H1 (cell line): Measurements from ENCODE around the gene IL7R. TPM values are rescaled to one million over a fixed set of nuclear protein-coding genes. Genes with fewer than 3 reads are reported as not detected.

Experiments
- CTCF ChIA-PET: fragments of 300-600 bp; sonication (Branson Sonifier 250); formaldehyde crosslinking; loops from one replicate; lab custom pipeline; 2021; ENCODE audit not compliant: partially characterized antibody; lab: Charles Lee
- POLR2A ChIA-PET: fragments of 300-600 bp; sonication (Branson Sonifier 250); formaldehyde crosslinking; loops from one replicate; lab custom pipeline; 2021; ENCODE audit warnings: inconsistent platforms; ENCODE audit not compliant: partially characterized antibody; lab: Charles Lee
- DNase-seq, 2 experiments: peaks; one replicate each; pipeline versions ENCODE4 v3.0.0 to v3.0.0-alpha.2; 2010 to 2022; ENCODE audit warnings: low spot score in 2 of 2, low read depth in 1 of 2, mixed read lengths in 1 of 2
- FAIRE-seq: peaks from 2 replicates; lab custom pipeline; 2011; peaks lifted over from hg19 to GRCh38; lab: Jason Lieb, UNC
- H2AFZ ChIP-seq: 2 replicates; pipeline ENCODE4 v1.8.1; 2012; ENCODE audit warnings: low read length, inconsistent platforms
- H2AK5ac ChIP-seq: 2 replicates; pipeline ENCODE4 v1.6.1; 2013; ENCODE audit warnings: low read depth, low read length
- H2BK120ac ChIP-seq: replicated peaks from 2 replicates; pipeline ENCODE3; 2013; ENCODE audit warnings: low read depth, low read length, inconsistent platforms
- H2BK12ac ChIP-seq: 2 replicates; pipeline ENCODE4 v1.6.1; 2013; ENCODE audit warnings: low read depth, low read length
- H2BK15ac ChIP-seq: 2 replicates; pipeline ENCODE4 v1.6.1; 2013; ENCODE audit warnings: low read length
- H2BK20ac ChIP-seq: 2 replicates; pipeline ENCODE4 v1.6.1; 2013; ENCODE audit warnings: low read length
- H2BK5ac ChIP-seq: 2 replicates; pipeline ENCODE4 v1.6.1; 2013; ENCODE audit warnings: low read depth, low read length
- H3K14ac ChIP-seq: 2 replicates; pipeline ENCODE4 v1.6.1; 2013; ENCODE audit warnings: inconsistent platforms; ENCODE audit not compliant: insufficient read length
- H3K18ac ChIP-seq: 2 replicates; pipeline ENCODE4 v1.6.1; 2013; ENCODE audit warnings: low read length; ENCODE audit errors: extremely low read depth
- H3K23ac ChIP-seq: 2 replicates; pipeline ENCODE4 v1.6.1; 2013; ENCODE audit warnings: inconsistent platforms; ENCODE audit not compliant: insufficient read length
- H3K23me2 ChIP-seq: 2 replicates; pipeline ENCODE4 v1.6.1; 2013; ENCODE audit warnings: low read depth, low read length
- H3K27ac ChIP-seq: 2 replicates; pipeline ENCODE4 v1.6.1; 2011; ENCODE audit warnings: low read depth, low read length, inconsistent platforms
- H3K27me3 ChIP-seq, 4 experiments: replicated peaks in 1 of 4; 1 replicate in 1 of 4; 2 replicates in 3 of 4; pipeline versions ENCODE4 v1.6.1 to v1.8.1; 2011 to 2013; ENCODE audit warnings: low read length in 3 of 4, mild to moderate bottlenecking in 3 of 4, inconsistent platforms in 2 of 4, mixed read lengths in 2 of 4, moderate library complexity in 1 of 4; ENCODE audit not compliant: control insufficient read depth in 3 of 4, insufficient read depth in 3 of 4; ENCODE audit errors: extremely low read depth in 1 of 4
- H3K36me3 ChIP-seq, 4 experiments: 2 replicates each; pipeline versions ENCODE4 v1.6.1 to v1.8.1; 2011 to 2013; ENCODE audit warnings: mild to moderate bottlenecking in 4 of 4, low read length in 3 of 4, moderate library complexity in 2 of 4, control low read depth in 1 of 4, inconsistent platforms in 1 of 4; ENCODE audit not compliant: insufficient read depth in 4 of 4, control insufficient read depth in 2 of 4
- H3K4ac ChIP-seq: replicated peaks from 2 replicates; pipeline ENCODE3; 2013; ENCODE audit warnings: low read length, low read depth, mixed read lengths, inconsistent platforms; ENCODE audit not compliant: insufficient read length
- H3K4me1 ChIP-seq, 4 experiments: replicated peaks in 1 of 4; 1 replicate in 1 of 4; 2 replicates in 3 of 4; pipeline versions ENCODE4 v1.6.1 to v1.8.1; 2011 to 2013; ENCODE audit warnings: low read length in 3 of 4, inconsistent platforms in 2 of 4, mixed read lengths in 1 of 4; ENCODE audit not compliant: insufficient read depth in 4 of 4, control insufficient read depth in 3 of 4
- H3K4me2 ChIP-seq, 2 experiments: 2 replicates each; pipeline versions ENCODE4 v1.6.1 to v1.8.1; 2011 to 2013; ENCODE audit warnings: low read depth in 2 of 2, low read length in 2 of 2, control low read depth in 1 of 2, inconsistent platforms in 1 of 2, mild to moderate bottlenecking in 1 of 2; ENCODE audit not compliant: insufficient read depth in 1 of 2
- H3K4me3 ChIP-seq, 4 experiments: fragments of 200-600, 300-600 bp in 1 of 4; sonication (generic), shearing (Covaris generic), sonication (Bioruptor Twin) in 1 of 4; 2 replicates each; pipeline versions ENCODE4 v1.5.1 to v1.8.1; 2011 to 2016; ENCODE audit warnings: low read length in 4 of 4, low read depth in 3 of 4, control low read depth in 2 of 4, inconsistent platforms in 2 of 4, mild to moderate bottlenecking in 2 of 4, mixed read lengths in 1 of 4, moderate library complexity in 1 of 4; ENCODE audit not compliant: insufficient read depth in 2 of 4; ENCODE audit errors: extremely low read depth in 1 of 4
- H3K56ac ChIP-seq: replicated peaks from 2 replicates; pipeline ENCODE3; 2013; ENCODE audit warnings: low read depth, mild to moderate bottlenecking, mixed read lengths, low read length, inconsistent platforms; ENCODE audit not compliant: insufficient read length
- H3K79me1 ChIP-seq: 2 replicates; pipeline ENCODE4 v1.6.1; 2013; ENCODE audit warnings: low read depth, low read length, control low read depth
- H3K79me2 ChIP-seq, 2 experiments: 2 replicates each; pipeline versions ENCODE4 v1.6.1 to v1.8.1; 2012 to 2013; ENCODE audit warnings: low read length in 2 of 2, mild to moderate bottlenecking in 2 of 2, inconsistent platforms in 1 of 2; ENCODE audit not compliant: insufficient read depth in 2 of 2, control insufficient read depth in 1 of 2
- H3K9ac ChIP-seq, 4 experiments: replicated peaks in 1 of 4; 1 replicate in 1 of 4; 2 replicates in 3 of 4; pipeline versions ENCODE4 v1.6.1 to v1.8.1; 2011 to 2013; ENCODE audit warnings: low read depth in 3 of 4, low read length in 3 of 4, control low read depth in 2 of 4, mild to moderate bottlenecking in 2 of 4, moderate library complexity in 2 of 4, inconsistent platforms in 1 of 4; ENCODE audit errors: extremely low read depth in 1 of 4
- H3K9me3 ChIP-seq, 2 experiments: 2 replicates each; pipeline versions ENCODE4 v1.6.1 to v1.8.1; 2012 to 2013; ENCODE audit warnings: mild to moderate bottlenecking in 2 of 2, moderate library complexity in 2 of 2, control low read depth in 1 of 2, inconsistent platforms in 1 of 2, low read depth in 1 of 2, low read length in 1 of 2, mixed read lengths in 1 of 2; ENCODE audit not compliant: insufficient read depth in 2 of 2
- H4K20me1 ChIP-seq, 2 experiments: replicated peaks in 1 of 2; 2 replicates each; pipeline versions ENCODE3 to v1.8.1; 2011 to 2013; ENCODE audit warnings: inconsistent platforms in 2 of 2, low read length in 2 of 2, mild to moderate bottlenecking in 1 of 2; ENCODE audit not compliant: insufficient read depth in 2 of 2, control insufficient read depth in 1 of 2
- H4K5ac ChIP-seq: 2 replicates; pipeline ENCODE4 v1.6.1; 2013; ENCODE audit warnings: low read length, low read depth, mixed read lengths, inconsistent platforms; ENCODE audit not compliant: insufficient read length
- H4K8ac ChIP-seq: 2 replicates; pipeline ENCODE4 v1.8.0; 2013; ENCODE audit warnings: mild to moderate bottlenecking, moderate library complexity, low read length, inconsistent platforms; ENCODE audit not compliant: insufficient read depth; ENCODE audit errors: extremely low read depth
- H4K91ac ChIP-seq: replicated peaks from 2 replicates; pipeline ENCODE3; 2013; ENCODE audit warnings: low read length, mixed read lengths, inconsistent platforms; ENCODE audit not compliant: insufficient read length
- ASH2L ChIP-seq: fragments of 200-600, 300-600 bp; sonication (generic); IDR thresholded peaks from one replicate; pipeline ENCODE4 v1.7.1; 2017; ENCODE audit warnings: low read length
- BACH1 ChIP-seq: IDR thresholded peaks from 2 replicates; pipeline ENCODE4 v1.6.1; 2012; ENCODE audit warnings: low read length, improper control_type of control experiment
- FOSL1 ChIP-seq: IDR thresholded peaks from 2 replicates; pipeline ENCODE4 v1.6.1; 2011; ENCODE audit warnings: mild to moderate bottlenecking, low read depth, low read length, moderate library complexity; ENCODE audit not compliant: insufficient read depth
- JUN ChIP-seq: IDR thresholded peaks from 2 replicates; pipeline ENCODE4 v1.6.1; 2011; ENCODE audit warnings: low read depth, mild to moderate bottlenecking, improper control_type of control experiment, low read length
- JUND ChIP-seq: IDR thresholded peaks from 2 replicates; pipeline ENCODE4 v1.6.1; 2011; ENCODE audit warnings: mild to moderate bottlenecking, improper control_type of control experiment, low read length
- NANOG ChIP-seq: IDR thresholded peaks from 2 replicates; pipeline ENCODE4 v1.6.1; 2011; ENCODE audit warnings: low read length, low read depth, mild to moderate bottlenecking, inconsistent platforms; ENCODE audit not compliant: insufficient read depth, poor library complexity, severe bottlenecking
- RAD21 ChIP-seq, 2 experiments: IDR thresholded peaks in 1 of 2; conservative IDR thresholded peaks in 1 of 2; 2 replicates each; pipeline ENCODE4 v1.6.1; 2011; ENCODE audit warnings: low read depth in 2 of 2, low read length in 2 of 2, improper control_type of control experiment in 1 of 2, inconsistent platforms in 1 of 2, mild to moderate bottlenecking in 1 of 2, moderate library complexity in 1 of 2
- RFX5 ChIP-seq: IDR thresholded peaks from 2 replicates; pipeline ENCODE4 v1.6.1; 2011; ENCODE audit warnings: low read depth, low read length, improper control_type of control experiment, borderline replicate concordance
- RXRA ChIP-seq: IDR thresholded peaks from 2 replicates; pipeline ENCODE4 v1.6.1; 2011; ENCODE audit warnings: low read depth, mild to moderate bottlenecking, low read length, moderate library complexity; ENCODE audit not compliant: insufficient read depth
- SAP30 ChIP-seq: fragments of 300-600 bp; sonication (generic); IDR thresholded peaks from 2 replicates; pipeline ENCODE4 v1.7.1; 2012; ENCODE audit warnings: low read length, moderate library complexity, mild to moderate bottlenecking, inconsistent platforms; ENCODE audit not compliant: insufficient read depth, insufficient replicate concordance
- WGBS, 2 experiments: shearing (Covaris generic) in 1 of 2; methylation state at CpG; one replicate each; pipeline versions ENCODE4 v1.1.6 to v1.1.7; 2013 to 2015; ENCODE audit warnings: low lambda C conversion rate in 2 of 2, mixed read lengths in 2 of 2, inconsistent platforms in 1 of 2, low coverage in 1 of 2, missing lambda C conversion rate in 1 of 2; ENCODE audit not compliant: insufficient replicate concordance in 2 of 2, insufficient coverage in 1 of 2, insufficient read length in 1 of 2; ENCODE audit errors: extremely low coverage in 1 of 2, missing lambda C conversion rate in 1 of 2; 5-methylcytosine and 5-hydroxymethylcytosine counted together
- polyA plus RNA-seq, 7 experiments: library from polyadenylated mRNA; depleted of rRNA in 3 of 7; stranded (reverse) in 5 of 7; unstranded in 2 of 7; fragments of >200 nt in 5 of 7; fragments of 200-250 nt in 2 of 7; gene quantifications; 1 replicate in 5 of 7; 2 replicates in 1 of 7; 4 replicates in 1 of 7; pipeline versions ENCODE4 v1.2.1 to v1.2.3, GENCODE V29; 2011 to 2013; ENCODE audit warnings: missing spikeins in 2 of 7, mixed read lengths in 2 of 7
- total RNA-seq: library from RNA; stranded (reverse); fragmentation: NEBNext Ultra II Directional; extraction: Animal tissue kit (Norgen Biotek cat#: 25700); gene quantifications from 2 replicates; pipeline ENCODE4 v1.2.1, GENCODE V29; 2021

Gene IL7R
- total and polyA plus RNA-seq, 2 of the 8 experiments (the other 6 are each of a cell fraction or from before 2014, with no cell fraction given), result not detected

- Histone ChIP-seq H3K79me1 (no peaks in the 10 kb centered on the region), H3K23ac (no peak overlapping the region), H3K27me3 (no peaks in the 10 kb centered on the region), H3K9me3 (peaks cover 17 to 31% of the 10 kb centered on the region in 2 experiments), H3K27ac (no peak overlapping the region), H4K5ac (no peak overlapping the region), H3K18ac (no peak overlapping the region), H3K23me2 (no peaks in the 10 kb centered on the region), H2BK20ac (no peak overlapping the region), H3K4ac (no peak overlapping the region), H3K4me2 (no peak overlapping the region), H2AFZ (no peak overlapping the region), H3K56ac (no peak overlapping the region), H2BK120ac (no peak overlapping the region), H3K4me1 (no peaks in the 10 kb centered on the region), H2BK5ac (no peak overlapping the region)
- WGBS, 2 experiments, result 93% methylated on average over 6 of the region's 6 CpGs; no CpG with 5 or more reads in 1 of the 2 experiments
- DNase-seq, result no peak
- no peak for FAIRE-seq
- TF ChIP-seq RFX5 (no peak), BACH1 (no peak), JUN (no peak), SAP30 (no peak), JUND (no peak), RXRA (no peak), FOSL1 (no peak), ASH2L (no peak), NANOG (no peak), RAD21 (IDR thresholded peaks at IDR 0.05 in 1 of 2, conservative IDR thresholded peaks at IDR 0.05 in 1 of 2; ENCODE audit: low read depth in 2 of 2, low read length in 2 of 2) (no peak)
- TF ChIP-seq, all 59 proteins: peak for 0
- H3K4me3 ChIP-seq, result no peak overlapping the region
- no peak overlapping the region for H3K14ac ChIP-seq
- no peak overlapping the region for H2BK15ac ChIP-seq
- no peak overlapping the region for H2BK12ac ChIP-seq
- no peak overlapping the region for H2AK5ac ChIP-seq
- H4K91ac ChIP-seq, result no peak overlapping the region
- H3K79me2 ChIP-seq, result no peaks in the 10 kb centered on the region
- no peaks in the 10 kb centered on the region for H3K36me3 ChIP-seq
- H3K9ac ChIP-seq, result no peak overlapping the region
- no peaks in the 10 kb centered on the region for H4K20me1 ChIP-seq
- CTCF ChIA-PET, result interaction anchor here (0.6 to 1.9 kb wide), 3 partner anchors 9 to 901 kb away, joined by 4 to 5 read pairs (median 5); no protein-coding TSS in a partner anchor
- POLR2A ChIA-PET, result no interaction called here
- no peak overlapping the region for H4K8ac ChIP-seq
These were observed 6.8 kb upstream of the IL7R start for GRCh38 chr5:35849860-35850259.
